ENCODE results near the gene CNNM1. TPM values are rescaled to one million over a fixed set of nuclear protein-coding genes. Genes with fewer than 3 reads are reported as not detected.

The CNNM1 gene
- total and polyA plus RNA-seq, 9 of the 15 experiments (the other 6 are each of a cell fraction or from before 2014, with no cell fraction given): not detected

DNA sequence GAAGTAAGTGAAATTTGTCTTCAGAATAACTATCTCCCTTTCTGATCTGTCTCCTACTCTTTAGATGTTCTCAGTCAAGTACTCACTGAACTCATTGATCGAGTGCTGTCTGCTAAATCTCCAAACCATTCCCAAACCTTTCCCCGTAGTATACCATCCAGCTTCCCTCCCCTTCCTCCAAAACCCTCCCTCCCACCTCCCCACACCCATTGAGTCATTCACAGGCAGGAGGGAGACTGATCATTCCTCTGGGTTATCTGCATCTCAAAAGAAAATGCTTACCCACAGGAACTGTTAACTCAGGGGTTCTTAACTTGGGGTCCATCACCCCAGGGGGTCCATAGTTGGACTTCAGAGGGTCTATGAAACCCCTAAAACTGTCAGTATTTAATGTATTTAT, 63.9 kb downstream of the CNNM1 start (continued):
- no peak for TF ChIP-seq HDAC6 (IDR thresholded peaks at IDR 0.05; ENCODE audit: low read depth, low read length)
- TF ChIP-seq, protein P1, sequence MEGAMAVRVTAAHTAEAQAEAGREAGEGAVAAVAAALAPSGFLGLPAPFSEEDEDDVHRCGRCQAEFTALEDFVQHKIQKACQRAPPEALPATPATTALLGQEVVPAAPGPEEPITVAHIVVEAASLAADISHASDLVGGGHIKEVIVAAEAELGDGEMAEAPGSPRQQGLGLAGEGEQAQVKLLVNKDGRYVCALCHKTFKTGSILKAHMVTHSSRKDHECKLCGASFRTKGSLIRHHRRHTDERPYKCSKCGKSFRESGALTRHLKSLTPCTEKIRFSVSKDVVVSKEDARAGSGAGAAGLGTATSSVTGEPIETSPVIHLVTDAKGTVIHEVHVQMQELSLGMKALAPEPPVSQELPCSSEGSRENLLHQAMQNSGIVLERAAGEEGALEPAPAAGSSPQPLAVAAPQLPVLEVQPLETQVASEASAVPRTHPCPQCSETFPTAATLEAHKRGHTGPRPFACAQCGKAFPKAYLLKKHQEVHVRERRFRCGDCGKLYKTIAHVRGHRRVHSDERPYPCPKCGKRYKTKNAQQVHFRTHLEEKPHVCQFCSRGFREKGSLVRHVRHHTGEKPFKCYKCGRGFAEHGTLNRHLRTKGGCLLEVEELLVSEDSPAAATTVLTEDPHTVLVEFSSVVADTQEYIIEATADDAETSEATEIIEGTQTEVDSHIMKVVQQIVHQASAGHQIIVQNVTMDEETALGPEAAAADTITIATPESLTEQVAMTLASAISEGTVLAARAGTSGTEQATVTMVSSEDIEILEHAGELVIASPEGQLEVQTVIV (CRISPR knock-in tag; IDR thresholded peaks at IDR 0.05; ENCODE audit: borderline replicate concordance): no peak

DNA sequence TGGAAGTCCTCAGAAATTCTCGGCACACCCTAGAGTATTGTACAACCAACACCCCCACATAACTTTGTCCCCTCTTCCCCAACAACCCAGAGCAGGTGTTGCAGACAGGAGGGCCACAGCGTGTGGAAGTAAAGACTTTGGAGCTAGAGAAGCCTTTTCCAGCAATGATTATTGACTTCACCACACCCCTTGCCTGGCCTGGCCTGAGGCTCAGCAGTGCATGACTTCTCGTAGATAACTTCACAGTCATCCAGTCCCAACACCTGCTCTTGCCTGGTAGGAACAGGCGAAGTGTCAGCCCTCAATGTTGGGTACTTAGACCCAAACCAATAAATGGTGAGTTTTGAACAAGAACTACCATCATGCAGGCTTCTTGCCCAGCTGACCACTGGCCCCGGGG, 64.5 kb downstream of the CNNM1 start:
- no peak overlapping the region for H3K27ac ChIP-seq (ENCODE audit: extremely low read depth, low read depth, low read length)
- no TSS peak for BruUV-seq (replicated peaks)
- in situ Hi-C loops (cut with MboI) (no loop called here), intact Hi-C loops (cut with micrococcal nuclease) (loop anchor here (2.0 to 10.0 kb wide), 2 partner anchors 161 to 219 kb away; no protein-coding TSS in a partner anchor)
- ChIA-PET POLR2A (no interaction called here), CTCF (ENCODE audit: low intra/inter-chr PET ratio) (no interaction called here)
- TF ChIP-seq, protein P2, sequence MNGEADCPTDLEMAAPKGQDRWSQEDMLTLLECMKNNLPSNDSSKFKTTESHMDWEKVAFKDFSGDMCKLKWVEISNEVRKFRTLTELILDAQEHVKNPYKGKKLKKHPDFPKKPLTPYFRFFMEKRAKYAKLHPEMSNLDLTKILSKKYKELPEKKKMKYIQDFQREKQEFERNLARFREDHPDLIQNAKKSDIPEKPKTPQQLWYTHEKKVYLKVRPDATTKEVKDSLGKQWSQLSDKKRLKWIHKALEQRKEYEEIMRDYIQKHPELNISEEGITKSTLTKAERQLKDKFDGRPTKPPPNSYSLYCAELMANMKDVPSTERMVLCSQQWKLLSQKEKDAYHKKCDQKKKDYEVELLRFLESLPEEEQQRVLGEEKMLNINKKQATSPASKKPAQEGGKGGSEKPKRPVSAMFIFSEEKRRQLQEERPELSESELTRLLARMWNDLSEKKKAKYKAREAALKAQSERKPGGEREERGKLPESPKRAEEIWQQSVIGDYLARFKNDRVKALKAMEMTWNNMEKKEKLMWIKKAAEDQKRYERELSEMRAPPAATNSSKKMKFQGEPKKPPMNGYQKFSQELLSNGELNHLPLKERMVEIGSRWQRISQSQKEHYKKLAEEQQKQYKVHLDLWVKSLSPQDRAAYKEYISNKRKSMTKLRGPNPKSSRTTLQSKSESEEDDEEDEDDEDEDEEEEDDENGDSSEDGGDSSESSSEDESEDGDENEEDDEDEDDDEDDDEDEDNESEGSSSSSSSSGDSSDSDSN (IDR thresholded peaks at IDR 0.05; ENCODE audit: borderline replicate concordance in 1 of 2, low read depth in 2 of 2, low read length in 2 of 2): no peak
- TF ChIP-seq CREM (IDR thresholded peaks at IDR 0.05; ENCODE audit: low read depth) (no peak), ZNF586 (CRISPR knock-in tag; conservative IDR thresholded peaks at IDR 0.05) (no peak), MEF2A (IDR thresholded peaks at IDR 0.05; ENCODE audit: control insufficient read depth, low read depth, low read length) (no peak), HCFC1 (IDR thresholded peaks at IDR 0.05; ENCODE audit: low read depth, low read length) (no peak), ZBTB17 (CRISPR knock-in tag; IDR thresholded peaks at IDR 0.05) (no peak), POLR2G (IDR thresholded peaks at IDR 0.05; ENCODE audit: low read depth, low read length) (no peak), BMI1 (IDR thresholded peaks at IDR 0.05; ENCODE audit: low read length) (no peak), ZEB2 (IDR thresholded peaks at IDR 0.05) (no peak), L3MBTL2 (IDR thresholded peaks at IDR 0.05) (no peak)
- TF ChIP-seq, protein P3, sequence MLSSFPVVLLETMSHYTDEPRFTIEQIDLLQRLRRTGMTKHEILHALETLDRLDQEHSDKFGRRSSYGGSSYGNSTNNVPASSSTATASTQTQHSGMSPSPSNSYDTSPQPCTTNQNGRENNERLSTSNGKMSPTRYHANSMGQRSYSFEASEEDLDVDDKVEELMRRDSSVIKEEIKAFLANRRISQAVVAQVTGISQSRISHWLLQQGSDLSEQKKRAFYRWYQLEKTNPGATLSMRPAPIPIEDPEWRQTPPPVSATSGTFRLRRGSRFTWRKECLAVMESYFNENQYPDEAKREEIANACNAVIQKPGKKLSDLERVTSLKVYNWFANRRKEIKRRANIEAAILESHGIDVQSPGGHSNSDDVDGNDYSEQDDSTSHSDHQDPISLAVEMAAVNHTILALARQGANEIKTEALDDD (IDR thresholded peaks at IDR 0.05): no peak
- TF ChIP-seq, protein P4, sequence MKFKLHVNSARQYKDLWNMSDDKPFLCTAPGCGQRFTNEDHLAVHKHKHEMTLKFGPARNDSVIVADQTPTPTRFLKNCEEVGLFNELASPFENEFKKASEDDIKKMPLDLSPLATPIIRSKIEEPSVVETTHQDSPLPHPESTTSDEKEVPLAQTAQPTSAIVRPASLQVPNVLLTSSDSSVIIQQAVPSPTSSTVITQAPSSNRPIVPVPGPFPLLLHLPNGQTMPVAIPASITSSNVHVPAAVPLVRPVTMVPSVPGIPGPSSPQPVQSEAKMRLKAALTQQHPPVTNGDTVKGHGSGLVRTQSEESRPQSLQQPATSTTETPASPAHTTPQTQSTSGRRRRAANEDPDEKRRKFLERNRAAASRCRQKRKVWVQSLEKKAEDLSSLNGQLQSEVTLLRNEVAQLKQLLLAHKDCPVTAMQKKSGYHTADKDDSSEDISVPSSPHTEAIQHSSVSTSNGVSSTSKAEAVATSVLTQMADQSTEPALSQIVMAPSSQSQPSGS (CRISPR knock-in tag; IDR thresholded peaks at IDR 0.05): no peak
- DNase-seq (ENCODE audit: extremely low read depth in 1 of 4, low spot score in 3 of 4) (peak in 1 of 4 experiments; percentile 10), FAIRE-seq (no peak), ATAC-seq (peak; percentile 51)
- no peaks in the 10 kb centered on the region for H3K9me3 ChIP-seq (replicated peaks; ENCODE audit: control insufficient read depth, insufficient read depth, low read depth, low read length)
- no peak overlapping the region for H2AFZ ChIP-seq (ENCODE audit: low read depth, low read length)
- H3K36me3 ChIP-seq (ENCODE audit: control insufficient read depth, insufficient read depth, low read length): peaks cover 31% of the 10 kb centered on the region; the same call in 2 of the 3 replicates
- H3K4me3 ChIP-seq: no peak overlapping the region
- H3K4me2 ChIP-seq (ENCODE audit: insufficient read depth, low read length): no peak overlapping the region
- no peaks in the 10 kb centered on the region for H3K9me1 ChIP-seq (ENCODE audit: control insufficient read depth, insufficient read depth, low read length)
- WGBS (ENCODE audit: insufficient coverage, low coverage, missing lambda C conversion rate): 36% methylated on average over 5 of the region's 5 CpGs
- no peaks in the 10 kb centered on the region for H4K20me1 ChIP-seq (replicated peaks; ENCODE audit: control insufficient read depth, insufficient read depth, low read length)
- no peaks in the 10 kb centered on the region; a peak in 2 of 5 replicates for H3K4me1 ChIP-seq (replicated peaks in 1 of 2; ENCODE audit: control insufficient read depth in 2 of 2, insufficient read depth in 2 of 2, low read length in 2 of 2)
- H3K9ac ChIP-seq (ENCODE audit: insufficient read depth in 1 of 2, low read depth in 2 of 2, low read length in 2 of 2): no peak overlapping the region
- peaks cover 5 to 14% of the 10 kb centered on the region in 2 experiments; a peak in 2 of 5 replicates for H3K27me3 ChIP-seq (ENCODE audit: control insufficient read depth in 2 of 2, insufficient read depth in 2 of 2, low read length in 2 of 2)
- no peaks in the 10 kb centered on the region for H3K79me2 ChIP-seq (ENCODE audit: control insufficient read depth, insufficient read depth, low read length)
